HG02759 (cell line): ENCODE data around the gene KCNJ15.
"Not testable (repeated sequence)": the region's sequence is repeated elsewhere in the genome, so short reads cannot be mapped to it uniquely, and the experiment has no call there.

Source experiments
- ATAC-seq: cut with Tn5 transposase; IDR thresholded peaks from one replicate; pipeline ENCODE4 v1.9.1; 2021; ENCODE audit warnings: mild to moderate bottlenecking, moderate library complexity; ENCODE audit not compliant: unreplicated experiment

KCNJ15 gene

DNA sequence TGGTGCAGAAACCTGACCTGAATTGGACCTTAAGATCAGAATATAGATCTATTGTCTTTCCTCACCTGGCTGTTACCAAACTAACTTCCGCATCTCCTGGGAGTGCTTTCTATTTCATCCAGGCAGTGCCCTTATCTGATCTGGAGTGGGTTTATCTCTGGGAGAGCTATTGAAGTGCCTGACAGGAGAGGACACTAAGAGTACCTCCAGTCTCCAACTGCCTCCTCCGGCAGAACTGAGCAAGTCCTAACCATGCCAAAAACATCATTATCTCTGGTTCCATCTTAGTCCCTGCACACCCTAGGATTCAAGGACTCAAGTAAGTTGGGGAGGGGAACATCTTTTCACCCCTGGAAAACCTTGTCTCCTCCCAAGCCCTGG is 12.4 kb upstream of the KCNJ15 start:
- ATAC-seq, result no peak

DNA sequence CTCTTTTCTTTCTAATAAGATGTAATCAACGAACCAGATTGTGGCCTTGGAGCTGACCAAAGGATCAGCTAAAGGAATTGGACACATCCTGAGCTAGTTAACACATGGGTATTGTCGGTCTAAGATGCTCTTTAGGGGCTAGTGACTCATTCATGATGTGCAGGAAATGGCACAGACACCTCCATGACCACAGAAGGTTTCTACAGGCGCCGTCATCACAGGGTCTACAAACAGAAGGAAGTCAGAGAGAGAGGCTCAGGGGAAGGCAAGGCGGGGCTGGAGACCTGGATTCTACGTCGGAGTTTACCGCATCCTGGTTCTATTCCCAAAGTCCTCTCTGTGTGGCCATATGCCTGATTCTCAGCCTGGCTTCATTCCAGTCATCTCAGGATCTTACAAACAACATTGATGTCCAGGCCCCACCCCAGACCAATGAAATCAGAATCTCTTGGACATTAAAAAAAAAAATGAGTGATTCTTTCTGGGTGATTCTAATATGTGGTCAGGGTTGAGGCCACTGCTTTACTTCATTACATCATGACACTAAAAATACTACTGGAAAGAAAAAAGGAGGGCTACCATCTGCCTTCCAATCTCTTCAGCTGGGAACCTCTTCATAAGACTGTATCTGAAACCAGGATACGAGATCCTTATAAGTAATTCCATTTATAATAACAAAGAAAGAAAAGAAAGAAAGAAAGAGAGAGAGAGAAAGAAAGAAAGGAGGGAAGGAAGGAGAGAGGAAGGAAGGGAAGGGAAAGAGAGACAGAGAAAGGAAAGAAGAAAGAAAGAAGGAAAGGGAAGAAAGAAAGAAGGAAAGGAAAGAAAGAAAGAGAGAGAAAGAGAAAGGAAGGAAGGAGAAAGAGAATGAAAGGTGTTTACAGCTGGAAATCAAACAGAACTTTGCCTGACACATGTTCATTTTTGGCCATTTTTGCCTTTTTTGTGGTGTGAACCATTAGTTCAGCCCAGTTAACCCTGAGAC is 11.6 kb upstream of the KCNJ15 start:
- ATAC-seq, result peak; percentile 87

DNA sequence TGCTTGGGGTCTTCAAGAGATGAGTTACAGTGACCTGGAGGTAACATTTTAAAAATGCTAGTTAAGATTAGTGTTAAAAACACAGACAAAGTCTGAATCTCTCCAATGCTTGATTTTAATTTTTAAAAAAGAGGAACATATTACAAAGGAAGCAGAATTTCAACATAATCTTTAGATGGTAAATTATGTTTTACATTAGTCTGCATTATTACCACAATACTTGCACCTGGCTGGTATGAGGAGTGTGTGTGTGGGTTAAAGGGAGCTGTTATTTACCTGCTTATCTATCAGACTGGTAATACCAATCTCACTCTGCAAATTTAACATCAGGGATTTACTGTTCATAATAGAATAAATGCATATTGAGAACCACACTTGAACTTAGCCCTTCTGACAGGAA is 10.3 kb upstream of the KCNJ15 start:
- no peak for ATAC-seq

DNA sequence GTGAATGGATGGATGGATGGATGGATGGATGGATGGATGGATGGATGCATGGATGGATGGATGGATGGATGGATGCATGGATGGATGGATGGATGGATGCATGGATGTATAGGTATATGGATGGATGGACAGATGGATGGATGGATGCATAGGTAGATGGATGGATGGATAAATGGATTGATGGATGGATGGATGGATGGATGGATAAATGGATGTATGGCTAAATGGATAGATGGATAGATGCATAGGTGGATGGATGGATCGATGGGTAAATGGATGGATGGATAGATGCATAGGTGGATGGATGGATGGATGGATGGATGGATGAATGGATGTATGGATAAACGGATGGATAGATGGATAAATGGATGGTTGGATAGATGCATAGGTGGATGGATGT is 9.7 kb upstream of the KCNJ15 start:
- ATAC-seq, result not testable (repeated sequence)

DNA sequence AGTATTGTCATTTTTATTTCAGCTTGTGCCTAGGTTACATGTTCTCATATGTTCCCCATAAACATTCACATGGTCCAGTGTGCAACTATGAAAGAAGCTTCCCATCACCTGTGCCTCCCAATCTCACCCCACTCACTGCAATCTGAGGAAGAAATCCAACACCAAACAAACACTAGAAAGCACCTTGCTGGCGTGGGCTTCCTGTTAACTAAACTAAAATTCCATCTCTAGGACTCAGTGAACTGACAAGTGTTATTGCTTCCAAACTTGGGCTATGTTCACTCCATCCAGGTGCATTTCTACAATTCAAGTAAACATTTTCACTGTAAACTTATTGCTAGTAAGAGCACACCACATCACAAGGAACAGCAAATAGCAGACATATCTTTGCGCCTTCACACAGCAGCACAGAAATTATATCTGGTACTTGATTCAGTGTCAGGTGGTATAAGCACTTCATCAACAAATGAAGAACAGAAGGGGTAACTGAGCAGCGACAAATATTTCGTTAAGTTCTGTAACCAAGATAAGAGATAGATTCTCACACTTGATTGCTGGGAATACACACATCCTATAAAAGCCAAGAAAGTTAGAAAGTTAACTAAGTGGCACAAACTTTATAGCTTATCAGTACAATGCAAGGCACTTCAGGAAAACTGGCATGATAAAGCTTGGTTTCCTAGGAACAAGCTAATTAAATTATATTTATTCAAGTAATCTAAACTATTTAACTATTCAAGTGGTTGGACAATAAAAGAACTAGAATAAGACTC is 8.9 kb upstream of the KCNJ15 start:
- no peak for ATAC-seq

DNA sequence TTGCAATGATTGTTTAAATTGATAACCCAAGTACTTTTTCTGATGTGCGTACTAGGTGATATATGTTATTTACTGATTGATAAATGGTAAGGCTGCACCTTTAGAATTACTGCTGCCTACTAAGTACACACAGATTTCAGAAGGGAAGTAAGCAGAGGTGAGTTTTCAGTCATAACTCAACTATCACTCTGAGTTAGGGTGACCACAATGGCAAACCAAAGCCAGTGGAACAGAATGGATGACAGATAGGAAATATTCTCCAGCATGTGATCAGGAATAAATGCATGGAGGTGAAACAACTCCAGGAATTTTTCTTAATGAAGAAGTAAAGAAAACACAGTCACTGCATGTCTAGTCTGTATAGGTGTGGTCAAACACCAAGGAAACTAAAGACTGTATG is 7.5 kb upstream of the KCNJ15 start:
- ATAC-seq, result peak; percentile 75

DNA sequence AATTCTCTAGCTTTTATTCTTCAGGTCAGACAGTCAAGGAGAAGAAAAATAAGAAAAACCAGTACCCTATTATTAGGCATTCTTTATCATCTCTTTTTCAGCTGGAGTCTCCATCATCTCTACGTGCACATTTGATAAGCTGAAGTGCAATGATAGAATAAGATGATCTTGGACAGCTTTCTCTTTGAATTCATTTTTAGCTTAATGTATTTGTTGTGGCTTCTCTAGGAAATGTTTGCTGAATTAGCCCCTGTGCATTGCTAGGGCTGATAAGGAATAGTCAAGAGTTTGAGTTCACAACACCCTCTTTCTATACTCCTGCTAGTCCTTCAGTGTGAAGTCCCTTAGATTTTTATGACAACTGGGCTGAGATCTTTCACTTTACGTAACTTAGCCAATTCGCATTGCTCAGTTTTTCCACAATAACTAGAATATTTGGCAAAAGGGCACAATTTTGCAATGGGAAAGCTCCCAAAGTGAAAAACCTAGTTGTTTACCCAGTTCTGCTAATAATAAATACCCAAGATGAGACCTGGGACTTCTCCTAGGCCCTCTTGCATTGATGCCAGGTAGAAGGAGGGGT is 7.0 kb upstream of the KCNJ15 start:
- peak; percentile 27 for ATAC-seq

DNA sequence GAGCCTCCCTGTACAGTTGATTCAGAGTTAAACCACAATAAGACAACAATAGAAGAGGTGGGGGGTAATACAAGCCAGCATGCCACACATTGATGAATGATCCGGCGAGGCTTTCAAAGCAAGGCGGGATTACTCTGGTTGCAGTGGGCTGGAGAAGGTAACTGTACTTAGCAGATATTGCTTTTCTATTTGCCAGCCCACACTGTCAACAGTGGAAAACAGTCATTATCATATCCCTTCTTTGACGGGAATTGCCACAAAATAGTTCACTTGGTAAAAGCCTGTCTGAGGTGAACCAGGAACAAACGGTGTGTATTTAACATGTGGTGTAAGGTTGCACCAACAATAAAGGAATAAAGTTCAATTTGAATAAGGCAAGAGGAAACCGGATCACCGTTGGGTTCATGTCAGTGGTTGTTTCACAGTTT is 5.8 kb upstream of the KCNJ15 start:
- ATAC-seq, result no peak

DNA sequence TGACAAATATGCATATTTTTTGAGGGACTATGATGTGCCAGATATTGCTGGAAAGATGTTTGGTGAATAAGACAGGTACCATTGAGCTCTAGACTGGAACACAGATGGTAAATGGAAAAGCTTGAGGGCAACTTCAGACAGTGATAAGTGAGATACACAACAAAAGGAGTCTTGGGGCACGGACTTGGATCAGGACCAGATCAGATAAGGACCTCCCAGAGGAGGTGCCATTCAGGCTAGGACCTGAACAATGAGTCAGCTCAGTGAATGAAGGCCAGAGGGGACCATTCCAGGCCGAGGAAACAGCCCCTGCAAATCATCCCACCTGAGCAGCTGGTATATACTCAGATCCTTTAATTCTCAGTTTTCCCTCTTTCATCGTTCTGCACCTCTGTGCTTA is 1.8 kb upstream of the KCNJ15 start:
- no peak for ATAC-seq

DNA sequence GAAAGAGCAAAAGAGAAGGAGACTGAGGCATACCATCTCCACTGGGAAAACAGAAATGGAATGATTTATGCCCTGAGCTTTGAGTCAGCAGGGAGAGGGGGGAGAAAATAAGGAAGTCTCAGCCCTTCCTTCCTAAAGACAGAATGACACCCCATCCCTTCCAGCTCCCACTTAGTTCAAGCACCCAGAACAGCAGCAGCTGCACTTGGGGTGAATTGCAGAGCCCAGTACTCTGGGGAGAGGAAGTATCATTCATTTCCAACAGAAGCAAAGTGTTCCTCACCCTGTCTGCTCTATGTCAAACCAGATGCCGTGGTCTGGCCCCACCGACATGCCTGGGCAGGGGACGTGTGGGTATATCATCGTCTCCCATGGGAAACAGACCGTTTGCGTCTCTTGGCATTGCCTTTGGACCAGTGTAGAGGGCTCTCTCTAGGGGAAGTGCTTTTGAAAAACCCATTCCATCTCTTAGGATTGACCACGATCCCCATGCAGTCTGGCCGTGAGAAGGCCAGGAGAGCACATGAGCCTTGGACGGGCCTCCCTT is 1.1 kb upstream of the KCNJ15 start:
- no peak for ATAC-seq

DNA sequence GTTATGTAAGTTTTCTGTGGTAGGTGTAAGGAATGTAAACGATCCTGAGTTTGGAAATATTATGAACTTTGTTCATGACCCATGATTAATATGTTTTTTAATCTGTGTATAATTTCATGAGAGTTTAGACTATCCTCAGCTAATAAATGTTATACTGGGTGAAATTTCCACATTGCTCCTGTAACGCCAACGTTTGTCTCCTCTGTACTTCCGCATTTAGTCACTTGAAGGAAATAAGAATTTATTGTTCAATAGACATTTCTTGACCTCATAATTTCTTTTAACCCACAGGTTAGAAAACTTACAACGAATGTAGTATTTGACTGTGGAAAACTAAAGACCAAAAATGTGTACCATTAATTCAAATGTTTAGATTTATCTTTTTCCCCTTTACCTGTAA is 876 bp downstream of the KCNJ15 start:
- ATAC-seq, result no peak

DNA sequence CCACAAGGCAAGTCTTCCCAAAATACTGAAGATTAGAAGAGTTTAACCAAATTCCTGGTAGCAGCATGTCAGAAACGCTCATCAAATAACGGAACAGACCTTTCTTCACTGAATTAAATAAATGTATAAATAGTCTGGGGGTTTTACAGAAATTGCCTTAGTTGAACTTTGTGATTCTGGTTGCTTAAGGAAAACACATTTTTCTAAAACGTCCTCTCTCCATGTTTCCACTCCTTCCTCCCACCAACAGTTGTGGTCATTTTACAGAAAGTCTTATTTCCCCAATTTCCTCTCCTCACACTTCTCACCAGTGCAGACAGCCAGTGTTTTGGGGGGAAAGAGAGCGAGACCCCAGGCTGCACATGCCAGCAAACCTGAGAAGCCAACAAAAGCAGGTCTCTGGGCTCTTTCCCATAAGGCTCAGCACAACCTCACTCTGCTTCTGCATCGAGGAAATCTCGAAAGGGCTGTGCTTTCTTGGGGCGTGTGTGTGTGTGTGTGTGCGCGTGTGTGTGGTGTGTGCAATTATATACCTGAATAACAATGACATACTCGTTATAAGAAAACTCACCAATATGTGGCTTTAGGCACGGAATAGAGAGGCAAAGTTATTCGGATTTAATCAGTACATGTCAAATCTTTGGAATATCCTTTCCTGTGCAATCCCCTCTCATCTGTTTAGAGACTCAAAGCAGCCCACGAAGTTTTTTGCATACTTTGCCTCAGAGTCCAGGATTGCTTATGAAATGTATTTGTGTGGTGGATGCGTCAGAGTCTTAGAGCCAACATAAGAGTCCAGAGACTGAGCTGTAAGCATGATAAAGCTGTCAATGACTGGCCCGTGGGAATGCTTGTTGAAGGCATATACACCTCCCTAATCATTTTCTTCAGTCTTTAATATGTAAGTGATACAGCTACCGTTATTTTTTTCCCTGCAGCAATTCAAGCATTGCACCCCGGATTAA is 2.0 kb downstream of the KCNJ15 start:
- ATAC-seq, result no peak

DNA sequence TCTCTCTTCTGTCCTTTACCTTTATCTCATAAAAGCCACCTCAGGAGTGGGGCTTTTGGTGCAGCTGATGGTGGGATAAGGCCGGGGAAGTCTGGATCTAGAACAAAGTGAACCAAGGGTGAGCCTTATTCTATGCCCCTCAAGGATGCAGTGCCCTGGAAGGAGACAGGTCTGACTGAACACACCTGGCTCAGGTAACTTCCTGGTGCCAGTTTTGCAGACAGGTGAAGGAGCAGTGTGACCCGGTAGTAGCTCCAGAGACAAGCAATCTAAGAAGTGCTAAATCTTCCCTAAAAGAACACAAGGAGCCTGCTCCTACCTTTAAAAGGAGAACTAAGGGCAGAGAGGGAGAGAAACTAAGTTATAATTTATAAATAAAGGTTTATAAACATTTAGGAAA is 2.9 kb downstream of the KCNJ15 start:
- no peak for ATAC-seq

DNA sequence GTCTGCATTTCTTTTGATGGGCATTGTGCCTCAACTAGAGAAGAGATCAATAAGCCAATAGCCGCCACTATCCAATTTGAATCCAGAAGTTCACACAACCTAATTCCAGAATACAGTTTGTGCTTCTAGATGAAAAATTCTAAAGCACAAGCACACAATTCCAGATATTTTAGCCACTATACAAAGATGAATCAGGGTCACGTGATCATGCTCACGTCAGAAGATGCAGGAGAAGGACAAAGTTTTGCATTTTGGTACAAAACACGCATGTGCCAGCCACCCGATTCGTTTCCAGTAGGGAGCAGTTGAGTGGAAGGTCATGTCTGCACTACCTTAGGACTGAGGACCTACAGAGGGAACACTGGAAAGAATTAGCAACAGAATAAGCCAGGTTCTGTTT is 3.6 kb downstream of the KCNJ15 start:
- no peak for ATAC-seq

DNA sequence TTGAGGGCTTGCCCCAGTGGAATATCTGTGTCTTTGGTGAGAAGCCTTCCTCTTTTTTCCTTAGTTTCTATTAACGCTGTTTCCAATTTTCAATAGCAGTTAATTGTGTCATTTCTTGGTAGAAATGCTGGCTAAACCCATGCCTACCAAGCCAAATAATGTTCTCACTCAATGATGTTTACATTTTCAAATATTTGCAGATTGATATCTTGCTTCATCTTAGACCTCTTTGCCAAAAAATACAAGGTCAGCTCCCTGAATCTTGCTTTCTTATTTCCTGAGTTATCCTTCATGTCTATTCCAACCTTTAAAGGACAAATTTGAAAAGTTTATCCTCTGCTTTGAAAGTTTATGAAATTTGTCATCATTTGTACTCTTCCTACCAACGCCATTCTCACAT is 5.1 kb downstream of the KCNJ15 start:
- no peak for ATAC-seq

DNA sequence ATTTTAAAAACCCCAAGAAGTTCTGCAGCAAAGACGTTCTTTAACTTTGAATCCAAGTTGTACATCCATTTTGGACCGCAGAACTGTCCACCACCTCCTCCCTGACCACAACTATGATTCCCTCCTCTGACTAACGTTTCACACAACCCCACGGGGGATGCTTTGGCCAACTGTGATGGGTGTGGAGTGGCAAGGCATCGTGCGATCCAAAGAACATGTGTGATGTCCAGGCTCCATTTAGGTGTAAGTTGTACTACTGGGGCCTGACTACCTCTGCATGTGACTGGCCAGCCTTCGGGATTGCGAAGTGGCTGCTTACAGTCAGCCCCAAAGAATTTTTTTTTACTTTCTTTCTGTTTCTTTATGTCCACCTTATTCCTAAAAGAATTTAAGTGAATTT is 6.7 kb downstream of the KCNJ15 start:
- ATAC-seq, result no peak

DNA sequence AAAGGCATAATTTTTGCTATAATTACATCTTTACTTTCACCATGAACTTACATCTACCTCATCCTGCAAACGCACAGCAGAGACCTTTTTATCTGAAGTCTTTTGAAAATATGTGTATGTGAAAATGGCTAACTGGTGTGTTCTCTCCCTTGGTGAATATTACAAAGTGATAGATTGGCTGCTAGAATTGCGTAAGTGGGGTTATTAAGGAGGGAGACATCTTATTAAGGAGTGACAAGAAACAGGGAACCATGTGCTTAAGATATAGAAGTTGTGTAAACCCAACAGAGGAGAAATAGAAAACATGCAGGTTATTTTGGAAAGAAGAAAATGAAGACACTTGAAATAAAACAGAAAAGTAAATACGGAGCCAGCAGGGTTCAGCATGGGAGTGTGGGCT is 7.8 kb downstream of the KCNJ15 start:
- no peak for ATAC-seq

DNA sequence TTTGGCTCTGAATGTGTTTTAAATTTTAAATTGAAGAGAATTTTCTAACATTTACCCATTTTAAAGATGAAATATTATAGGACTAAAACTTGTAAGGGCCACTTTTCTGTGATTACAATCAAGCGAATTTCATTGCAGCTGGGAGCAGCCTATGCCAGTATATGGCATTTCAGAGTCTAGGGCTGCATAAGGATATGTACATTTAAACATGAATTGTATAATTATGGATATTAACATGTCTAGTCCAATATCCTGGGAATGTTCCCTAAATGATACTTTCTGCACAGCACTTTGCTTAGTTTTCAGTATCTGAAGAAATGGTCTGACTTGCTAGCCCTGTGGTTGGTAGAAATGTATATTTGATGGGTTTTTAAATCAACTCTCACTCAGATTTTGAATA is 8.4 kb downstream of the KCNJ15 start:
- ATAC-seq, result no peak

DNA sequence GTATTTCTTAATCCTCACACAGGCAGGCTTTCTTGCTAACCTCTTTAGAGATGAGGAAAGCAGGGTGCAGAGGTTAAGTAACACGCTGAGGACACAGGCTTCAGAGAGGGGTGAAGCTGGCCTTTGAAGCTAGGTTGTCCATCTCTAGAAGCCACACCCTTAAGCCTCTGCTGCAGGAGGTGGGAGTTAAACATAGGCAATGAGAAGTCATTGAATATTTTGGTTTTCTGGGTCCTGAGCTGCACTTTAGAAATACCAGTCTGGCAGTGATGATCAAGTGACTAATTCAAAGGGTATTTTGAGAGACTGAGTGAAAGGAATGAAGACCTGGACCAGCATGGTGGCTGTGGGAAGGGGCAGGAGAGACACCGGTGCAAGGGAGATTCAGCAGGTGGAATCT is 9.9 kb downstream of the KCNJ15 start:
- ATAC-seq, result no peak

DNA sequence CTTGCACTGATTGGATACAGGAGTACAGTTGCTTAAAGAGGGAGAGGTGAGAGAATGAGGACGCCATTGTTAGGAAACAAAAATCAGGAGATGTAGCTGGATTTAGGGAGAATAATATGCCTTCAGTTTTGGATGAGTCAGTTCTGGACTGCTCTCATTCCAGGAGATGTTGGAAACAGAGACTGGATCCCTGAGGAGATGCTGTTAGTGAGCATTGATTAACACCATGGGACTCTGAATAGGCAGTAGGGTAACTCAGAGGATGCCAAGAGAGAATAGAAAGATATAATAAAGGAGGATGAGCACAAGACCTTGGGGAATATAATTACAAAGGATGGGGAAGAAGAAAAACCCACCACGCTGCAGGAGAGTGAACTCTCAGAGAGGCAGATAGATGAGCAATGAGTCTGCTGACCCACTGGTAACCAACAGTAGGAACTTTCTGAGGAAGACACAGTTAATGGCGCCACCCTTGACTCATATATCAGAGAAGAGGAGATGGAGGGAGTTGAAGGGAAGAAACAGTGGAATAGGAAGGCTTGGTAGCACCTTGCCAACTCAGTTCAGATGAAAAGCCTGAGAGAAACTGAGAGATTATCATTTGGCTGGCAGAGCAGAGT is 10.5 kb downstream of the KCNJ15 start:
- ATAC-seq, result no peak
